MCF 10A (cell line): ENCODE results near the gene CDHR2. TPM values are rescaled to one million over a fixed set of nuclear protein-coding genes. Genes with fewer than 3 reads are reported as not detected.

Experiments
- BruUV-seq: library from RNA; stranded (reverse); fragments of 400-500 nt; replicated peaks from 2 replicates; lab custom pipeline; 2021; lab: Mats Ljungman, UMichigan
- CTCF ChIA-PET: fragments of 300-600 bp; sonication (Branson Sonifier 250); formaldehyde crosslinking; extraction: SDS; loops from one replicate; lab custom pipeline; 2021; ENCODE audit warnings: antibody characterized with exemption, inconsistent platforms; lab: Yijun Ruan, JAX
- POLR2A ChIA-PET: fragments of 300-600, 350-650 bp; sonication (Branson Sonifier 250); formaldehyde crosslinking; extraction: SDS; loops from one replicate; lab custom pipeline; 2020; ENCODE audit warnings: antibody characterized with exemption, inconsistent platforms; lab: Yijun Ruan, JAX
- DNase-seq: peaks from one replicate; pipeline ENCODE4 v3.0.0-alpha.2; 2018; ENCODE audit not compliant: unreplicated experiment
- H3K27ac Mint-ChIP-seq: one replicate; pipeline ENCODE4 v1.8.0; 2022; ENCODE audit warnings: mild to moderate bottlenecking, low read depth, mixed read lengths; ENCODE audit not compliant: unreplicated experiment
- H3K27me3 Mint-ChIP-seq: one replicate; pipeline ENCODE4 v1.8.0; 2022; ENCODE audit warnings: mixed read lengths; ENCODE audit not compliant: insufficient read depth, unreplicated experiment
- H3K36me3 Mint-ChIP-seq: one replicate; pipeline ENCODE4 v1.8.0; 2022; ENCODE audit warnings: mild to moderate bottlenecking, moderate library complexity, mixed read lengths; ENCODE audit not compliant: insufficient read depth, unreplicated experiment
- H3K4me1 Mint-ChIP-seq: one replicate; pipeline ENCODE4 v1.8.0; 2022; ENCODE audit warnings: mixed read lengths; ENCODE audit not compliant: insufficient read depth, unreplicated experiment
- H3K4me3 Mint-ChIP-seq: one replicate; pipeline ENCODE4 v1.8.0; 2022; ENCODE audit warnings: mild to moderate bottlenecking, moderate library complexity, mixed read lengths; ENCODE audit not compliant: unreplicated experiment
- H3K9me3 Mint-ChIP-seq: one replicate; pipeline ENCODE4 v1.8.0; 2022; ENCODE audit warnings: mixed read lengths; ENCODE audit not compliant: unreplicated experiment
- CTCF ChIP-seq: fragments of 200-600 bp; IDR thresholded peaks from one replicate; pipeline ENCODE4 v1.8.0; 2022; ENCODE audit warnings: antibody characterized with exemption, mild to moderate bottlenecking; ENCODE audit not compliant: unreplicated experiment
- intact Hi-C: fragments of 100-400 bp; cut with micrococcal nuclease; formaldehyde crosslinking; loops from 2 replicates; pipeline ENCODE4 v1.14.1; 2022
- total RNA-seq: library from RNA; stranded (reverse); gene quantifications from 2 replicates; pipeline ENCODE4 v1.2.3, GENCODE V29; 2022

The CDHR2 gene
- total RNA-seq, 1 experiment from 2014 or later = 0.09 TPM

- peaks cover 7% of the 10 kb centered on the region for H3K9me3 Mint-ChIP-seq
- H3K4me1 Mint-ChIP-seq = peaks cover 6% of the 10 kb centered on the region
- no peak overlapping the region for H3K27ac Mint-ChIP-seq
- POLR2A ChIA-PET = interaction anchor here (0.6 kb wide), 1 partner anchor 23 kb away, joined by 3 read pairs; no protein-coding TSS in a partner anchor
- intact Hi-C loops = no loop called here
- TF ChIP-seq CTCF = no peak
- H3K27me3 Mint-ChIP-seq = peaks cover 22% of the 10 kb centered on the region
- no TSS peak for BruUV-seq
- CTCF ChIA-PET = interaction anchor here (0.8 kb wide), 1 partner anchor 22 kb away, joined by 4 read pairs; no protein-coding TSS in a partner anchor
- DNase-seq = no peak
- no peak overlapping the region for H3K4me3 Mint-ChIP-seq
- H3K36me3 Mint-ChIP-seq = no peaks in the 10 kb centered on the region
Measured at GRCh38 chr5:176638437-176638836, 89.3 kb downstream of the CDHR2 start.

GRCh38 chr5:176639208-176639607 is 90.1 kb downstream of the CDHR2 start:
- CTCF ChIA-PET = interaction anchor here (0.5 to 0.8 kb wide), 3 partner anchors 21 to 101 kb away, joined by 3 to 4 read pairs (median 3); no protein-coding TSS in a partner anchor

GRCh38 chr5:176639981-176640380 is 90.8 kb downstream of the CDHR2 start:
- ChIA-PET CTCF (interaction anchor here (0.5 kb wide), 1 partner anchor 61 kb away, joined by 3 read pairs; no protein-coding TSS in a partner anchor), POLR2A (no interaction called here)
- H3K36me3 Mint-ChIP-seq = no peaks in the 10 kb centered on the region
- no peak for DNase-seq
- H3K27ac Mint-ChIP-seq = no peak overlapping the region
- no peaks in the 10 kb centered on the region for H3K4me1 Mint-ChIP-seq
- no peak for TF ChIP-seq CTCF
- no TSS peak for BruUV-seq
- peaks cover 7% of the 10 kb centered on the region for H3K27me3 Mint-ChIP-seq
- H3K9me3 Mint-ChIP-seq = peaks cover 4% of the 10 kb centered on the region
- intact Hi-C loops = no loop called here
- no peak overlapping the region for H3K4me3 Mint-ChIP-seq

More at GRCh38 chr5:176639208-176639607, 90.1 kb downstream of the CDHR2 start:
- no peaks in the 10 kb centered on the region for H3K36me3 Mint-ChIP-seq
- no TSS peak for BruUV-seq
- no peaks in the 10 kb centered on the region for H3K4me1 Mint-ChIP-seq
- H3K27ac Mint-ChIP-seq = no peak overlapping the region
- H3K9me3 Mint-ChIP-seq = peaks cover 7% of the 10 kb centered on the region
- DNase-seq = no peak
- intact Hi-C loops = no loop called here
- peaks cover 15% of the 10 kb centered on the region for H3K27me3 Mint-ChIP-seq
- H3K4me3 Mint-ChIP-seq = no peak overlapping the region
- POLR2A ChIA-PET = interaction anchor here (0.6 kb wide), 1 partner anchor 24 kb away, joined by 3 read pairs; no protein-coding TSS in a partner anchor
- no peak for TF ChIP-seq CTCF

GRCh38 chr5:176640616-176641015 is 91.5 kb downstream of the CDHR2 start:
- ChIA-PET POLR2A (no interaction called here), CTCF (interaction anchor here (0.7 to 0.9 kb wide), 2 partner anchors 20 to 67 kb away, joined by 3 to 5 read pairs; no protein-coding TSS in a partner anchor)
- intact Hi-C loops = no loop called here
- no peaks in the 10 kb centered on the region for H3K9me3 Mint-ChIP-seq
- no peak for TF ChIP-seq CTCF
- no peaks in the 10 kb centered on the region for H3K36me3 Mint-ChIP-seq
- no peaks in the 10 kb centered on the region for H3K4me1 Mint-ChIP-seq
- no peak overlapping the region for H3K27ac Mint-ChIP-seq
- peaks cover under 1% of the 10 kb centered on the region for H3K27me3 Mint-ChIP-seq
- no peak for DNase-seq
- BruUV-seq = no TSS peak
- no peak overlapping the region for H3K4me3 Mint-ChIP-seq
